HCT116 (cell line): ENCODE data around the gene HEXD. TPM values are rescaled to one million over a fixed set of nuclear protein-coding genes. Genes with fewer than 3 reads are reported as not detected.

Experiments
- ATAC-seq: fragments of 200-7000 bp; cut with Tn5 transposase; 2 replicates; pipeline ENCODE4 v1.9.1; 2020; ENCODE audit warnings: mild to moderate bottlenecking, moderate library complexity
- BruUV-seq: library from RNA; stranded (reverse); fragments of 400-500 nt; replicated peaks from 2 replicates; lab custom pipeline; 2021; lab: Mats Ljungman, UMichigan
- CTCF ChIA-PET: fragments of 300-600 bp; sonication (Branson Sonifier 250); formaldehyde crosslinking; loops from one replicate; lab custom pipeline; 2021; ENCODE audit warnings: antibody characterized with exemption; lab: Charles Lee
- POLR2A ChIA-PET: fragments of 300-600, 350-600 bp; sonication (Branson Sonifier 250); formaldehyde crosslinking; loops from one replicate; lab custom pipeline; 2021; ENCODE audit warnings: antibody characterized with exemption; lab: Charles Lee
- RAD21 ChIA-PET, 2 experiments: fragments of 300-600 bp; sonication (Branson Sonifier 250); formaldehyde crosslinking; loops; one replicate each; lab custom pipeline; 2023; ENCODE audit warnings: low total read pairs in 2 of 2; ENCODE audit not compliant: uncharacterized antibody in 2 of 2, unreplicated experiment in 2 of 2, low non-redundant PET in 1 of 2; lab: Charles Lee
- DNase-seq: peaks from one replicate; pipeline ENCODE4 v3.0.0-alpha.2; 2010; ENCODE audit warnings: low read depth, low spot score
- H2AFZ ChIP-seq: fragments of 200-600 bp; shearing (Covaris generic), sonication (generic); 2 replicates; pipeline ENCODE4 v1.6.1; 2017; ENCODE audit warnings: low read depth, mixed run types, mixed read lengths, antibody characterized with exemption, low read length; ENCODE audit not compliant: poor library complexity, severe bottlenecking
- H3K27ac ChIP-seq: 2 replicates; pipeline ENCODE4 v1.5.1; 2012; ENCODE audit warnings: low read depth, low read length
- H3K27me3 ChIP-seq: fragments of 200-600 bp; sonication (generic); 2 replicates; pipeline ENCODE4 v1.6.1; 2016; ENCODE audit warnings: mixed run types, low read length, mixed read lengths; ENCODE audit not compliant: insufficient read depth
- H3K36me3 ChIP-seq, 2 experiments: fragments of 200-500 bp in 1 of 2; fragments of 200-600 bp in 1 of 2; sonication (Bioruptor generic) in 1 of 2; sonication (generic) in 1 of 2; 2 replicates each; pipeline versions ENCODE4 v1.5.1 to v1.6.1; 2014 to 2016; ENCODE audit warnings: low read length in 2 of 2, inconsistent platforms in 1 of 2, mixed read lengths in 1 of 2, mixed run types in 1 of 2; ENCODE audit not compliant: insufficient read depth in 2 of 2, control insufficient read depth in 1 of 2
- H3K4me1 ChIP-seq, 2 experiments: fragments of 200-600 bp in 1 of 2; sonication (generic) in 1 of 2; 2 replicates each; pipeline versions ENCODE4 v1.5.1 to v1.6.1; 2012 to 2017; ENCODE audit warnings: low read length in 2 of 2, inconsistent platforms in 1 of 2, mild to moderate bottlenecking in 1 of 2, mixed read lengths in 1 of 2, mixed run types in 1 of 2, moderate library complexity in 1 of 2; ENCODE audit not compliant: insufficient read depth in 2 of 2, control insufficient read depth in 1 of 2
- H3K4me2 ChIP-seq: fragments of 200-600 bp; sonication (generic); 2 replicates; pipeline ENCODE4 v1.6.1; 2017; ENCODE audit warnings: mixed run types, low read length, mixed read lengths
- H3K4me3 ChIP-seq, 2 experiments: fragments of 200-600 bp in 1 of 2; sonication (generic) in 1 of 2; replicated peaks in 1 of 2; 2 replicates each; pipeline ENCODE4 v1.5.1; 2011 to 2016; ENCODE audit warnings: low read length in 2 of 2, control low read depth in 1 of 2, low read depth in 1 of 2, mild to moderate bottlenecking in 1 of 2, mixed read lengths in 1 of 2, mixed run types in 1 of 2
- H3K79me2 ChIP-seq: fragments of 200-600 bp; sonication (generic); 2 replicates; pipeline ENCODE4 v1.6.1; 2017; ENCODE audit warnings: mild to moderate bottlenecking, mixed run types, low read length, moderate library complexity, mixed read lengths; ENCODE audit not compliant: insufficient read depth
- H3K9ac ChIP-seq: fragments of 200-600 bp; sonication (generic); 2 replicates; pipeline ENCODE4 v1.6.1; 2016; ENCODE audit warnings: low read length, mixed read lengths
- H3K9me2 ChIP-seq: fragments of 200-600 bp; sonication (generic), shearing (Covaris generic); 2 replicates; pipeline ENCODE4 v1.6.1; 2017; ENCODE audit warnings: mixed run types, mild to moderate bottlenecking, moderate library complexity; ENCODE audit not compliant: insufficient read depth
- H3K9me3 ChIP-seq, 2 experiments: fragments of 200-500 bp in 1 of 2; fragments of 200-600 bp in 1 of 2; sonication (Bioruptor generic) in 1 of 2; sonication (generic) in 1 of 2; 2 replicates each; pipeline ENCODE4 v1.6.1; 2014 to 2017; ENCODE audit warnings: low read length in 2 of 2, mixed read lengths in 2 of 2, inconsistent platforms in 1 of 2, low read depth in 1 of 2, mild to moderate bottlenecking in 1 of 2, mixed run types in 1 of 2, moderate library complexity in 1 of 2; ENCODE audit not compliant: control insufficient read depth in 1 of 2, insufficient read depth in 1 of 2
- H4K20me1 ChIP-seq: fragments of 200-600 bp; sonication (generic), shearing (Covaris generic); 2 replicates; pipeline ENCODE4 v1.6.1; 2017; ENCODE audit warnings: mixed run types, mild to moderate bottlenecking, moderate library complexity; ENCODE audit not compliant: insufficient read depth
- ATF3 ChIP-seq: IDR thresholded peaks from 2 replicates; pipeline ENCODE4 v1.6.1; 2012
- CEBPB ChIP-seq: IDR thresholded peaks from 2 replicates; pipeline ENCODE4 v1.6.1; 2012; ENCODE audit warnings: low read depth
- EGR1 ChIP-seq: IDR thresholded peaks from 2 replicates; pipeline ENCODE4 v1.6.1; 2012; ENCODE audit warnings: low read depth
- ELF1 ChIP-seq: IDR thresholded peaks from 2 replicates; pipeline ENCODE4 v1.6.1; 2012; ENCODE audit warnings: low read depth, borderline replicate concordance
- EZH2 ChIP-seq: fragments of 200-600 bp; sonication (generic); IDR thresholded peaks from 2 replicates; pipeline ENCODE4 v1.6.1; 2017; ENCODE audit warnings: antibody characterized with exemption, mixed run types
- FOSL1 ChIP-seq: IDR thresholded peaks from 2 replicates; pipeline ENCODE4 v1.6.1; 2012; ENCODE audit warnings: low read depth
- JUND ChIP-seq: IDR thresholded peaks from 2 replicates; pipeline ENCODE4 v1.6.1; 2012
- MAX ChIP-seq: IDR thresholded peaks from 2 replicates; pipeline ENCODE4 v1.6.1; 2012
- POLR2A ChIP-seq: IDR thresholded peaks from 2 replicates; pipeline ENCODE4 v1.7.0; 2011; ENCODE audit warnings: borderline replicate concordance; ENCODE audit not compliant: insufficient read depth, insufficient read length; ENCODE audit errors: extremely low read depth
- RAD21 ChIP-seq: IDR thresholded peaks from 2 replicates; pipeline ENCODE4 v1.6.1; 2012; ENCODE audit warnings: low read depth, mild to moderate bottlenecking
- REST ChIP-seq: IDR thresholded peaks from 2 replicates; pipeline ENCODE4 v1.6.1; 2012; ENCODE audit warnings: low read depth
- SP1 ChIP-seq: IDR thresholded peaks from 2 replicates; pipeline ENCODE4 v1.6.1; 2012; ENCODE audit warnings: low read depth
- TCF7L2 ChIP-seq: IDR thresholded peaks from 2 replicates; pipeline ENCODE4 v1.7.0; 2011; ENCODE audit warnings: borderline replicate concordance, inconsistent platforms; ENCODE audit not compliant: insufficient read depth, insufficient read length; ENCODE audit errors: extremely low read depth
- YY1 ChIP-seq: IDR thresholded peaks from 2 replicates; pipeline ENCODE4 v1.6.1; 2011; ENCODE audit warnings: low read length, low read depth, moderate library complexity, mild to moderate bottlenecking; ENCODE audit not compliant: insufficient replicate concordance; ENCODE audit errors: extremely low read depth
- ZFX ChIP-seq: fragments of 450-650 bp; IDR thresholded peaks from 2 replicates; pipeline ENCODE4 v1.6.1; 2017
- ZNF274 ChIP-seq: fragments of 200-500 bp; sonication (Bioruptor generic); IDR thresholded peaks from 2 replicates; pipeline ENCODE4 v1.6.1; 2014; ENCODE audit warnings: mild to moderate bottlenecking, low read depth, low read length, inconsistent platforms
- intact Hi-C: fragments of 100-400 bp; cut with micrococcal nuclease; formaldehyde crosslinking; loops from 2 replicates; pipeline ENCODE4 v1.10.0; 2022
- total RNA-seq: library from RNA; stranded (reverse); gene quantifications from one replicate; pipeline ENCODE4 v1.2.1, GENCODE V29; 2021; ENCODE audit not compliant: unreplicated experiment
- TF ChIP-seq, protein P1 (sequence below): IDR thresholded peaks from 2 replicates; pipeline ENCODE4 v1.6.1; 2011; ENCODE audit warnings: mild to moderate bottlenecking, low read length, moderate library complexity; ENCODE audit not compliant: insufficient replicate concordance; ENCODE audit errors: extremely low read depth

The HEXD gene
- total RNA-seq, 1 experiment from 2014 or later: 45.2 TPM

DNA sequence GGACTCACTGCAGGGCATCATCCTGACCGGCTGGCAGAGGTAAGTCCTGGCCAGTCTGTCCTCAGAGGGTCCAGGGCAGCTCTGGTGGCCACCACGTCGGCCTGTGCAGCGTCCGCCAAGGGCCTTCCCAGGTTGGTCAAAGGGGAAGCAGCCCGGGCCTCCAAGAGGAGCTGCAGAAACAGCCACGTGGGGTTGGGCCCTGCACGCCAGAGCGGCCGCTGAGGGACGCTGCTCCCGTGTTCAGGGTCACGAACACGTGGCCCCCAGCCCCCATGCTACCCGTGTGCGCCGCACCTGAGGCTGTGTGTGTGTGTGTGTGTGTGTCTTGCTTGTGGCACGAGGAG, 19.1 kb downstream of the HEXD start:
- Histone ChIP-seq H3K27ac (no peak overlapping the region; the same call in 1 of the 2 replicates), H3K4me1 (no peaks in the 10 kb centered on the region), H3K36me3 (0 out of 4 replicates have a peak, but pooled peaks cover 0 to 2% of the 10 kb centered on the region in 2 experiments), H4K20me1 (no peaks in the 10 kb centered on the region), H3K4me3 (no peak overlapping the region), H3K79me2 (no peaks in the 10 kb centered on the region), H3K4me2 (no peak overlapping the region), H2AFZ (no peak overlapping the region), H3K9ac (no peak overlapping the region), H3K9me3 (no peaks in the 10 kb centered on the region), H3K9me2 (no peaks in the 10 kb centered on the region), H3K27me3 (no peaks in the 10 kb centered on the region)
- ChIA-PET RAD21 (no interaction called here), POLR2A (no interaction called here), CTCF (no interaction called here)
- no peak for DNase-seq
- intact Hi-C loops: no loop called here
- TF ChIP-seq FOSL1: no peak
- no peak for TF ChIP-seq POLR2A
- no peak for TF ChIP-seq EGR1
- TF ChIP-seq JUND: no peak
- TF ChIP-seq TCF7L2: no peak
- TF ChIP-seq ATF3: no peak
- TF ChIP-seq ZNF274: no peak
- TF ChIP-seq, protein P1, sequence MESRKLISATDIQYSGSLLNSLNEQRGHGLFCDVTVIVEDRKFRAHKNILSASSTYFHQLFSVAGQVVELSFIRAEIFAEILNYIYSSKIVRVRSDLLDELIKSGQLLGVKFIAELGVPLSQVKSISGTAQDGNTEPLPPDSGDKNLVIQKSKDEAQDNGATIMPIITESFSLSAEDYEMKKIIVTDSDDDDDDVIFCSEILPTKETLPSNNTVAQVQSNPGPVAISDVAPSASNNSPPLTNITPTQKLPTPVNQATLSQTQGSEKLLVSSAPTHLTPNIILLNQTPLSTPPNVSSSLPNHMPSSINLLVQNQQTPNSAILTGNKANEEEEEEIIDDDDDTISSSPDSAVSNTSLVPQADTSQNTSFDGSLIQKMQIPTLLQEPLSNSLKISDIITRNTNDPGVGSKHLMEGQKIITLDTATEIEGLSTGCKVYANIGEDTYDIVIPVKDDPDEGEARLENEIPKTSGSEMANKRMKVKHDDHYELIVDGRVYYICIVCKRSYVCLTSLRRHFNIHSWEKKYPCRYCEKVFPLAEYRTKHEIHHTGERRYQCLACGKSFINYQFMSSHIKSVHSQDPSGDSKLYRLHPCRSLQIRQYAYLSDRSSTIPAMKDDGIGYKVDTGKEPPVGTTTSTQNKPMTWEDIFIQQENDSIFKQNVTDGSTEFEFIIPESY: no peak
- no peak for TF ChIP-seq MAX
- TF ChIP-seq REST: no peak
- no peak for TF ChIP-seq SP1
- no peak for TF ChIP-seq YY1
- no peak for TF ChIP-seq CEBPB
- TF ChIP-seq EZH2: no peak
- no peak for TF ChIP-seq ELF1
- TF ChIP-seq ZFX: no peak
- no peak for TF ChIP-seq RAD21
- ATAC-seq: no peak
- no TSS peak for BruUV-seq
